HepG2 (cell line): ENCODE measurements around the gene AMDHD1. TPM values are rescaled to one million over a fixed set of nuclear protein-coding genes. Genes with fewer than 3 reads are reported as not detected.

Experiments used
- ATAC-seq: fragments of 200-7000 bp; cut with Tn5 transposase; 3 replicates; pipeline ENCODE4 v1.9.1; 2020; ENCODE audit warnings: mild to moderate bottlenecking, moderate library complexity
- BruUV-seq: library from RNA; stranded (reverse); fragments of 400-500 nt; replicated peaks from 2 replicates; lab custom pipeline; 2021; lab: Mats Ljungman, UMichigan
- CTCF ChIA-PET: fragments of 300-600 bp; formaldehyde crosslinking; extraction: SDS; loops from one replicate; lab custom pipeline; 2021; ENCODE audit warnings: low total read pairs, inconsistent platforms, low intra/inter-chr PET ratio; lab: Yijun Ruan, JAX
- POLR2A ChIA-PET: fragments of 350-600 bp; sonication (Branson Sonifier 250); formaldehyde crosslinking; loops from one replicate; lab custom pipeline; 2020; ENCODE audit warnings: antibody characterized with exemption, inconsistent platforms; lab: Yijun Ruan, JAX
- DNase-seq: peaks from one replicate; pipeline ENCODE4 v3.0.0-alpha.2; 2015; ENCODE audit warnings: low spot score
- FAIRE-seq: peaks from 3 replicates; lab custom pipeline; 2011; peaks lifted over from hg19 to GRCh38; lab: Jason Lieb, UNC
- H2AFZ ChIP-seq: one replicate; pipeline ENCODE4 v1.6.1; 2011; ENCODE audit warnings: low read length, inconsistent platforms
- H3K27ac ChIP-seq: fragments of 300-600 bp; 3 replicates; pipeline ENCODE4 v1.8.0; 2011; ENCODE audit warnings: mixed run types, mild to moderate bottlenecking, mixed read lengths, low read length, inconsistent platforms; ENCODE audit not compliant: insufficient read depth; ENCODE audit errors: extremely low read length
- H3K27me3 ChIP-seq, 2 experiments: fragments of 200-600 bp in 1 of 2; 2 replicates in 1 of 2; 3 replicates in 1 of 2; pipeline versions ENCODE4 v1.6.0 to v1.8.0; 2011; ENCODE audit warnings: low read length in 2 of 2, mild to moderate bottlenecking in 2 of 2, moderate library complexity in 2 of 2, inconsistent platforms in 1 of 2; ENCODE audit not compliant: insufficient read depth in 2 of 2, control insufficient read depth in 1 of 2
- H3K36me3 ChIP-seq, 2 experiments: fragments of 200-600 bp in 1 of 2; replicated peaks in 1 of 2; 2 replicates in 1 of 2; 3 replicates in 1 of 2; pipeline versions ENCODE4 v1.5.1 to v1.8.0; 2011; ENCODE audit warnings: low read length in 2 of 2, inconsistent platforms in 1 of 2; ENCODE audit not compliant: insufficient read depth in 2 of 2, control insufficient read depth in 1 of 2
- H3K4me1 ChIP-seq: 2 replicates; pipeline ENCODE4 v1.5.1; 2012; ENCODE audit warnings: low read length, inconsistent platforms; ENCODE audit not compliant: insufficient read depth
- H3K4me2 ChIP-seq: 2 replicates; pipeline ENCODE4 v1.6.0; 2011; ENCODE audit warnings: low read depth, low read length, inconsistent platforms
- H3K4me3 ChIP-seq, 3 experiments: fragments of 200-600 bp in 1 of 3; sonication (generic), shearing (Covaris generic) in 1 of 3; replicated peaks in 1 of 3; 2 replicates each; pipeline ENCODE4 v1.5.1; 2011 to 2016; ENCODE audit warnings: low read length in 3 of 3, inconsistent platforms in 2 of 3, low read depth in 2 of 3, mild to moderate bottlenecking in 2 of 3, control low read depth in 1 of 3, mixed read lengths in 1 of 3; ENCODE audit not compliant: insufficient read depth in 1 of 3
- H3K79me2 ChIP-seq: one replicate; pipeline ENCODE4 v1.6.1; 2011; ENCODE audit warnings: low read length, inconsistent platforms; ENCODE audit not compliant: insufficient read depth
- H3K9ac ChIP-seq: 2 replicates; pipeline ENCODE4 v1.6.0; 2011; ENCODE audit warnings: mild to moderate bottlenecking, low read depth, low read length, inconsistent platforms; ENCODE audit not compliant: insufficient read depth
- H3K9me3 ChIP-seq: 2 replicates; pipeline ENCODE4 v1.5.1; 2012; ENCODE audit warnings: mild to moderate bottlenecking, low read length
- H4K20me1 ChIP-seq: 2 replicates; pipeline ENCODE4 v1.6.0; 2011; ENCODE audit warnings: inconsistent platforms, mild to moderate bottlenecking, low read length, moderate library complexity; ENCODE audit not compliant: insufficient read depth
- CEBPB ChIP-seq: IDR thresholded peaks from 2 replicates; pipeline ENCODE4 v1.6.1; 2011; ENCODE audit warnings: low read depth, low read length, improper control_type of control experiment, borderline replicate concordance
- ELF3 ChIP-seq: IDR thresholded peaks from 2 replicates; pipeline ENCODE4 v1.6.1; 2016; ENCODE audit warnings: missing genetic modification reagents, missing compliant biosample characterization
- FOXK1 ChIP-seq: sonication (generic); formaldehyde crosslinking; IDR thresholded peaks from 2 replicates; pipeline ENCODE4 v1.4.0; 2020; ENCODE audit warnings: low read depth, missing genetic modification reagents, borderline replicate concordance
- HNRNPLL ChIP-seq: fragments of 200-400 bp; formaldehyde crosslinking; IDR thresholded peaks from 2 replicates; pipeline ENCODE4 v1.6.1; 2017; ENCODE audit warnings: mild to moderate bottlenecking, low read depth, low read length; ENCODE audit not compliant: poor library complexity, severe bottlenecking
- MAFF ChIP-seq: IDR thresholded peaks from 2 replicates; pipeline ENCODE4 v1.6.1; 2011; ENCODE audit warnings: low read depth, low read length, improper control_type of control experiment
- MAFG ChIP-seq: sonication (generic); formaldehyde crosslinking; IDR thresholded peaks from 2 replicates; pipeline ENCODE4 v1.5.1; 2020; ENCODE audit warnings: mild to moderate bottlenecking, missing genetic modification reagents
- MAFK ChIP-seq, 2 experiments: IDR thresholded peaks in 1 of 2; conservative IDR thresholded peaks in 1 of 2; 2 replicates each; pipeline ENCODE4 v1.6.1; 2011; ENCODE audit warnings: improper control_type of control experiment in 2 of 2, low read length in 2 of 2
- TARDBP ChIP-seq: sonication (generic); formaldehyde crosslinking; IDR thresholded peaks from 2 replicates; pipeline ENCODE4 v1.8.0; 2022; ENCODE audit warnings: mild to moderate bottlenecking, missing genetic modification reagents
- ZNF317 ChIP-seq: sonication (generic); formaldehyde crosslinking; IDR thresholded peaks from 2 replicates; pipeline ENCODE4 v1.5.0; 2020; ENCODE audit warnings: mild to moderate bottlenecking, missing genetic modification reagents
- ZNF556 ChIP-seq: sonication (generic); formaldehyde crosslinking; IDR thresholded peaks from 2 replicates; pipeline ENCODE4 v1.4.0; 2020; ENCODE audit warnings: mild to moderate bottlenecking, missing genetic modification reagents, borderline replicate concordance
- WGBS: methylation state at CpG from one replicate; pipeline ENCODE4 v1.1.6; 2017; ENCODE audit warnings: low lambda C conversion rate; 5-methylcytosine and 5-hydroxymethylcytosine counted together
- in situ Hi-C: cut with HindIII; loops from 2 replicates; pipeline ENCODE4 v1.10.0; 2017; ENCODE audit warnings: low pct_unique_long_range_greater_than_20kb; ENCODE audit not compliant: extremely low pct_ligation_motif_present
- intact Hi-C: fragments of 100-400 bp; cut with micrococcal nuclease; formaldehyde crosslinking; loops from one replicate; pipeline ENCODE4 v1.10.0; 2022; ENCODE audit not compliant: unreplicated experiment
- polyA plus RNA-seq, 8 experiments: library from polyadenylated mRNA; depleted of rRNA in 3 of 8; stranded (reverse) in 7 of 8; unstranded in 1 of 8; fragments of >200 nt; fragmentation: Illumina TruSeq in 4 of 8; extraction: Trizol in 4 of 8; gene quantifications; 2 replicates each; pipeline versions ENCODE4 v1.2.1 to v1.2.3, GENCODE V29; 2011 to 2016; ENCODE audit warnings: low read depth in 4 of 8, missing spikeins in 1 of 8, mixed read lengths in 1 of 8; ENCODE audit not compliant: insufficient read depth in 1 of 8
- total RNA-seq, 5 experiments: library from RNA; depleted of rRNA; stranded (reverse); fragments of >200 nt; fragmentation: Illumina TruSeq; extraction: Trizol; gene quantifications; 2 replicates each; pipeline ENCODE4 v1.2.3, GENCODE V29; 2016; ENCODE audit warnings: low read depth in 1 of 5
- TF ChIP-seq, protein P1 (sequence below), 2 experiments: sonication (generic) in 1 of 2; formaldehyde crosslinking in 1 of 2; IDR thresholded peaks; 2 replicates each; pipeline versions ENCODE4 v1.5.1 to v1.6.1; 2011 to 2020; ENCODE audit warnings: borderline replicate concordance in 1 of 2, low read depth in 1 of 2, low read length in 1 of 2, mild to moderate bottlenecking in 1 of 2, missing genetic modification reagents in 1 of 2, moderate library complexity in 1 of 2
- TF ChIP-seq, protein P2 (sequence below): sonication (generic); formaldehyde crosslinking; IDR thresholded peaks from 2 replicates; pipeline ENCODE4 v1.5.1; 2020; ENCODE audit warnings: mild to moderate bottlenecking, missing genetic modification reagents

Gene AMDHD1
- total and polyA plus RNA-seq, 2 of the 13 experiments (the other 11 are each of a cell fraction or from before 2014, with no cell fraction given): 6.5 to 29.6 TPM

DNA sequence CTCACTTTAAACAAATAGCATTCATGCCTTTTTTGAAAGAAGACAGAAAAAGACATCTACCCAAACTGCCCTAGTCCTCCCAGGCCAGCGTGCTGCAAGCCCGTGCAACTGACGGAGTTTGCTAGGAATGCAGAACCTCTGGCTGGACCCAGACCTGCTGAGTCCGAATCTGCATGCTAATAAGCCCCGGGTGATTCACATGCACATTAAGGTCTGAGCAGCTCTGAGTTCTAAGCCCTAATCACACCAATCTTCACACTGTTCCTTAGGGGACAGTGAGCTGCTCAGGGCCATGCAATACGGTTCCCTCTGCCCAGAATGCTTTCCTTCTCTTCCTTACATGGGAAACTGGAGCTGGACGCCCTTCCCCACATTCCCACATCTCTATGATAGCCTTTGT, 27.8 kb downstream of the AMDHD1 start (continued):
- TF ChIP-seq HNRNPLL: no peak
- TF ChIP-seq, protein P1, sequence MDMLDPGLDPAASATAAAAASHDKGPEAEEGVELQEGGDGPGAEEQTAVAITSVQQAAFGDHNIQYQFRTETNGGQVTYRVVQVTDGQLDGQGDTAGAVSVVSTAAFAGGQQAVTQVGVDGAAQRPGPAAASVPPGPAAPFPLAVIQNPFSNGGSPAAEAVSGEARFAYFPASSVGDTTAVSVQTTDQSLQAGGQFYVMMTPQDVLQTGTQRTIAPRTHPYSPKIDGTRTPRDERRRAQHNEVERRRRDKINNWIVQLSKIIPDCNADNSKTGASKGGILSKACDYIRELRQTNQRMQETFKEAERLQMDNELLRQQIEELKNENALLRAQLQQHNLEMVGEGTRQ (IDR thresholded peaks at IDR 0.05; ENCODE audit: low read depth, low read length): no peak
- TF ChIP-seq, protein P1 (CRISPR knock-in tag; IDR thresholded peaks at IDR 0.05; ENCODE audit: borderline replicate concordance): no peak

DNA sequence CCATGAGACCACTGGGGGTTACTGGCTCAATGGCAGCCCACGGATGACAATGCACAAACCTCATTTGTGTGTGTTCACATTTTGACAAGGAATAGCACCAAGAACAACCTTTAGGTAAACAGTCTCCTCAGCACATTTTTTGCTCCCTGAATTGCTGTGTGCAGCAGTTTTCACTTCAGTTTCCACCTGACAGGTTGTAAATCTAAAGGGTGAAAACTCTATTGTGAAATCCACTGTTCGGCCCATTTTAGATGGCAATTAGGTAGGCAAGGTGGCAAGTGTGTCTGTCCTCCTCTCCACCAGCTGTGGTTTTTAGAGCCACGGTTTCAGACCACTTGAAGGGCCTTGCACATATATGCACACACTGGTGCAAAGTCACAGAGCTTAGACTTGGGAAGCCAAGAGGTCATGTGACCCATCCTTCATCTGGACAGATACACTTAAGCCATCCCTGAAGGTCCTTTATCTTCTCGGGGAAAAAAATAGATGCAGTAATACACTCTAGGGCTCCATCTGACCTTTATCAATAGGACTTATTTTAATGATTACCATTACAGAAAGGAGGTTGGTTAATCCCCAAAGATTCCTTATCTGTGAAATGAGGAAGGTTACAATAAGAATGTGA, 29.8 kb downstream of the AMDHD1 start:
- no TSS peak for BruUV-seq
- Histone ChIP-seq H3K9me3 (no peaks in the 10 kb centered on the region), H3K27me3 (no peaks in the 10 kb centered on the region), H2AFZ (no peak overlapping the region), H3K36me3 (no peaks in the 10 kb centered on the region), H3K27ac (no peak overlapping the region), H3K9ac (no peak overlapping the region), H3K4me2 (no peak overlapping the region), H4K20me1 (no peaks in the 10 kb centered on the region), H3K4me1 (peaks cover 69% of the 10 kb centered on the region), H3K4me3 (no peak overlapping the region), H3K79me2 (no peaks in the 10 kb centered on the region)
- POLR2A ChIA-PET: interaction anchor here (1.6 to 7.0 kb wide), 3 partner anchors 10 to 30 kb away, joined by 4 to 92 read pairs (median 30); partner anchors contain the start of genes AMDHD1, CCDC38 and HAL
- TF ChIP-seq ELF3 (CRISPR knock-in tag) (no peak), MAFK (conservative IDR thresholded peaks at IDR 0.05 in 1 of 2, IDR thresholded peaks at IDR 0.05 in 1 of 2; ENCODE audit: low read length in 2 of 2) (peak; percentile 84 to 88), FOXK1 (CRISPR knock-in tag) (no peak), TARDBP (0 out of 2 replicates have a peak, but pooled peaks have one; percentile 24), MAFG (CRISPR knock-in tag) (peak; percentile 31; the same call in 1 of the 2 replicates), MAFF (peak; percentile 88), ZNF317 (CRISPR knock-in tag) (0 out of 2 replicates have a peak, but pooled peaks have one; percentile 26), CEBPB (peak; percentile 53; the same call in 1 of the 2 replicates), ZNF556 (CRISPR knock-in tag) (0 out of 2 replicates have a peak, but pooled peaks have one; percentile 16)
- TF ChIP-seq, protein P2, sequence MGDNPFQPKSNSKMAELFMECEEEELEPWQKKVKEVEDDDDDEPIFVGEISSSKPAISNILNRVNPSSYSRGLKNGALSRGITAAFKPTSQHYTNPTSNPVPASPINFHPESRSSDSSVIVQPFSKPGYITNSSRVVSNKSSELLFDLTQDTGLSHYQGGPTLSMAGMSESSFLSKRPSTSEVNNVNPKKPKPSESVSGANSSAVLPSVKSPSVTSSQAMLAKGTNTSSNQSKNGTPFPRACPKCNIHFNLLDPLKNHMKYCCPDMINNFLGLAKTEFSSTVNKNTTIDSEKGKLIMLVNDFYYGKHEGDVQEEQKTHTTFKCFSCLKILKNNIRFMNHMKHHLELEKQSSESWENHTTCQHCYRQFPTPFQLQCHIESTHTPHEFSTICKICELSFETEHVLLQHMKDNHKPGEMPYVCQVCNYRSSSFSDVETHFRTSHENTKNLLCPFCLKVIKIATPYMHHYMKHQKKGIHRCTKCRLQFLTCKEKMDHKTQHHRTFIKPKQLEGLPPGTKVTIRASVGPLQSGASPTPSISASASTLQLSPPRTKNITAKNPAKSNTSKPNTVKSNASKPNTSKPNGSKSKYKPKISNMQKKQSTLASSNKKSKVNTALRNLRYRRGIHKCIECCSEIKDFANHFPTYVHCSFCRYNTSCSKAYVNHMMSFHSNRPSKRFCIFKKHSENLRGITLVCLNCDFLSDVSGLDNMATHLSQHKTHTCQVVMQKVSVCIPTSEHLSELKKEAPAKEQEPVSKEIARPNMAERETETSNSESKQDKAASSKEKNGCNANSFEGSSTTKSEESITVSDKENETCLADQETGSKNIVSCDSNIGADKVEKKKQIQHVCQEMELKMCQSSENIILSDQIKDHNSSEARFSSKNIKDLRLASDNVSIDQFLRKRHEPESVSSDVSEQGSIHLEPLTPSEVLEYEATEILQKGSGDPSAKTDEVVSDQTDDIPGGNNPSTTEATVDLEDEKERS (CRISPR knock-in tag): no peak
- DNase-seq (no peak), ATAC-seq (no peak), FAIRE-seq (no peak)
- 94% methylated on average over 2 of the region's 4 CpGs for WGBS
- intact Hi-C loops (no loop called here), in situ Hi-C loops (no loop called here)
- CTCF ChIA-PET: no interaction called here
